Vagina (tissue), 2 donors: ENCODE measurements around the gene ARHGAP26.

ENCODE experiments used
- CTCF ChIP-seq, 3 experiments: fragments of 450-650 bp in 2 of 3; fragments of 200-600 bp in 1 of 3; sonication (generic) in 1 of 3; IDR thresholded peaks; one replicate each; pipeline ENCODE4 v1.5.1; 2017 to 2019; ENCODE audit warnings: antibody characterized with exemption in 3 of 3, mild to moderate bottlenecking in 2 of 3, moderate library complexity in 2 of 3
- POLR2A ChIP-seq, 2 donors: fragments of 450-650 bp; IDR thresholded peaks; one replicate each; pipeline ENCODE4 v1.6.1; 2017; ENCODE audit warnings: antibody characterized with exemption in 2 of 2, mild to moderate bottlenecking in 2 of 2, moderate library complexity in 2 of 2

GRCh38 chr5:142962174-142962533 lies 192.0 kb downstream of the ARHGAP26 start:
- no peak for TF ChIP-seq CTCF (IDR thresholded peaks at IDR 0.05)
- no peak for TF ChIP-seq POLR2A (IDR thresholded peaks at IDR 0.05)
